OCI-LY7 (cell line): Measurements from ENCODE around the gene DFFB. TPM values are rescaled to one million over a fixed set of nuclear protein-coding genes. Genes with fewer than 3 reads are reported as not detected.

Experiments
- BruUV-seq: library from RNA; stranded (reverse); fragments of 400-500 nt; replicated peaks from 2 replicates; lab custom pipeline; 2021; lab: Mats Ljungman, UMichigan
- CTCF ChIA-PET: fragments of 300-600 bp; sonication (Branson Sonifier 250); formaldehyde crosslinking; loops from one replicate; lab custom pipeline; 2022; ENCODE audit warnings: antibody characterized with exemption; ENCODE audit not compliant: unreplicated experiment; lab: Charles Lee
- POLR2A ChIA-PET: fragments of 300-600 bp; sonication (Branson Sonifier 250); formaldehyde crosslinking; loops from one replicate; lab custom pipeline; 2022; ENCODE audit warnings: antibody characterized with exemption; lab: Charles Lee
- DNase-seq: peaks from one replicate; pipeline ENCODE4 v3.0.0-alpha.2; 2015; ENCODE audit warnings: low spot score
- H2AFZ ChIP-seq: fragments of 200-600 bp; sonication (generic), shearing (Covaris generic); 2 replicates; pipeline ENCODE4 v1.6.1; 2014; ENCODE audit warnings: mild to moderate bottlenecking, antibody characterized with exemption, low read length, moderate library complexity
- H3K27ac ChIP-seq: fragments of 200-600 bp; sonication (generic); 2 replicates; pipeline ENCODE4 v1.5.1; 2014; ENCODE audit warnings: mixed run types, low read depth, mild to moderate bottlenecking, moderate library complexity, low read length, inconsistent platforms; ENCODE audit not compliant: poor library complexity, severe bottlenecking
- H3K36me3 ChIP-seq: fragments of 200-600 bp; sonication (generic); 2 replicates; pipeline ENCODE4 v1.6.1; 2014; ENCODE audit warnings: mild to moderate bottlenecking, antibody characterized with exemption, low read length, moderate library complexity, mixed read lengths; ENCODE audit not compliant: insufficient read depth
- H3K4me1 ChIP-seq: fragments of 200-600 bp; sonication (generic); 2 replicates; pipeline ENCODE4 v1.5.1; 2014; ENCODE audit warnings: mild to moderate bottlenecking, low read length; ENCODE audit not compliant: insufficient read depth, poor library complexity, severe bottlenecking
- H3K4me2 ChIP-seq: fragments of 200-600 bp; sonication (generic); 2 replicates; pipeline ENCODE4 v1.6.1; 2014; ENCODE audit warnings: mild to moderate bottlenecking, low read length
- H3K4me3 ChIP-seq: fragments of 200-600 bp; sonication (generic); 2 replicates; pipeline ENCODE4 v1.5.1; 2014; ENCODE audit warnings: mild to moderate bottlenecking, low read depth, low read length; ENCODE audit not compliant: poor library complexity, severe bottlenecking
- H3K79me2 ChIP-seq: fragments of 200-600 bp; sonication (generic); 2 replicates; pipeline ENCODE4 v1.6.1; 2016; ENCODE audit warnings: low read depth, mild to moderate bottlenecking, low read length, moderate library complexity, mixed read lengths; ENCODE audit not compliant: insufficient read depth
- H3K9me2 ChIP-seq: fragments of 200-600 bp; sonication (generic); 2 replicates; pipeline ENCODE4 v1.6.1; 2016; ENCODE audit warnings: mild to moderate bottlenecking, low read length, mixed read lengths; ENCODE audit not compliant: insufficient read depth
- H3K9me3 ChIP-seq: fragments of 200-600 bp; sonication (generic); 2 replicates; pipeline ENCODE4 v1.6.1; 2014; ENCODE audit warnings: mild to moderate bottlenecking, mixed run types, low read length, mixed read lengths
- H4K20me1 ChIP-seq: fragments of 200-600 bp; sonication (generic); 2 replicates; pipeline ENCODE4 v1.6.1; 2014; ENCODE audit warnings: mild to moderate bottlenecking, antibody characterized with exemption, low read length, moderate library complexity, mixed read lengths; ENCODE audit not compliant: insufficient read depth
- EZH2phosphoT487 ChIP-seq: fragments of 200-600 bp; sonication (generic); IDR thresholded peaks from 2 replicates; pipeline ENCODE4 v1.6.1; 2018; ENCODE audit warnings: low read depth, borderline replicate concordance, mild to moderate bottlenecking, mixed run types, antibody characterized with exemption, low read length, moderate library complexity, mixed read lengths
- intact Hi-C: fragments of 100-400 bp; cut with micrococcal nuclease; formaldehyde crosslinking; loops from one replicate; pipeline ENCODE4 v1.10.0; 2022; ENCODE audit not compliant: unreplicated experiment
- total RNA-seq, 2 experiments: library from RNA; depleted of rRNA in 1 of 2; stranded (reverse); fragments of >200 nt in 1 of 2; shearing (Covaris generic) in 1 of 2; gene quantifications; 2 replicates each; pipeline ENCODE4 v1.2.3, GENCODE V29; 2014 to 2022
- TF ChIP-seq, protein P1 (sequence below): fragments of 200-600 bp; sonication (generic); conservative IDR thresholded peaks from 2 replicates; pipeline ENCODE4 v1.5.1; 2014; ENCODE audit warnings: mild to moderate bottlenecking, antibody characterized with exemption, low read length, moderate library complexity, mixed read lengths

The DFFB gene
- total RNA-seq, 2 experiments from 2014 or later: 15.2 to 17.9 TPM

DNA sequence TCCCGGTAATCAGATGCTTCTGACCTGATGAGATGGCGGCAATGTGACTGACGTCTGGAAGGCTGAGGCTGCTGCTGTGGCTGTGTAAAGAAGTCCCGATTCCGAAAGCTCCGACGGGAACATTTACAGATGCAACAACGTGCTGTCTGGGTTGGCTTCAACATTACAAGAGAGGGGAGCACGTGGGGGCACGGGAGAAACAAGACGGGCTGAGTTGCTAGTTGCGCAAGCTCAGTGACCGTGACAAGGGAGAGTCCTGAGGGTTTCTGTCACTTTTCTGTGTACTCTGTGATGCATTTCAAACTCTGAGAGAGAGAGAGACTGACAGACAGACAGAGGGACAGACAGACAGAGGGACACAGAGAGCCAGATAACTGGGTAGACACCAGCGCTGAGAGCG, 35.4 kb upstream of the DFFB start:
- DNase-seq: no peak
- Histone ChIP-seq H3K79me2 (no peaks in the 10 kb centered on the region), H3K27ac (no peak overlapping the region), H4K20me1 (no peaks in the 10 kb centered on the region), H3K4me3 (no peak overlapping the region), H3K36me3 (peaks cover 62% of the 10 kb centered on the region; the same call in 1 of the 2 replicates), H3K4me2 (no peak overlapping the region), H2AFZ (no peak overlapping the region), H3K9me2 (no peaks in the 10 kb centered on the region), H3K9me3 (no peaks in the 10 kb centered on the region), H3K4me1 (no peaks in the 10 kb centered on the region)
- intact Hi-C loops: no loop called here
- no TSS peak for BruUV-seq
- POLR2A ChIA-PET: no interaction called here
- TF ChIP-seq EZH2phosphoT487: no peak
- TF ChIP-seq, protein P1, sequence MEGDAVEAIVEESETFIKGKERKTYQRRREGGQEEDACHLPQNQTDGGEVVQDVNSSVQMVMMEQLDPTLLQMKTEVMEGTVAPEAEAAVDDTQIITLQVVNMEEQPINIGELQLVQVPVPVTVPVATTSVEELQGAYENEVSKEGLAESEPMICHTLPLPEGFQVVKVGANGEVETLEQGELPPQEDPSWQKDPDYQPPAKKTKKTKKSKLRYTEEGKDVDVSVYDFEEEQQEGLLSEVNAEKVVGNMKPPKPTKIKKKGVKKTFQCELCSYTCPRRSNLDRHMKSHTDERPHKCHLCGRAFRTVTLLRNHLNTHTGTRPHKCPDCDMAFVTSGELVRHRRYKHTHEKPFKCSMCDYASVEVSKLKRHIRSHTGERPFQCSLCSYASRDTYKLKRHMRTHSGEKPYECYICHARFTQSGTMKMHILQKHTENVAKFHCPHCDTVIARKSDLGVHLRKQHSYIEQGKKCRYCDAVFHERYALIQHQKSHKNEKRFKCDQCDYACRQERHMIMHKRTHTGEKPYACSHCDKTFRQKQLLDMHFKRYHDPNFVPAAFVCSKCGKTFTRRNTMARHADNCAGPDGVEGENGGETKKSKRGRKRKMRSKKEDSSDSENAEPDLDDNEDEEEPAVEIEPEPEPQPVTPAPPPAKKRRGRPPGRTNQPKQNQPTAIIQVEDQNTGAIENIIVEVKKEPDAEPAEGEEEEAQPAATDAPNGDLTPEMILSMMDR: no peak
- CTCF ChIA-PET: no interaction called here

DNA sequence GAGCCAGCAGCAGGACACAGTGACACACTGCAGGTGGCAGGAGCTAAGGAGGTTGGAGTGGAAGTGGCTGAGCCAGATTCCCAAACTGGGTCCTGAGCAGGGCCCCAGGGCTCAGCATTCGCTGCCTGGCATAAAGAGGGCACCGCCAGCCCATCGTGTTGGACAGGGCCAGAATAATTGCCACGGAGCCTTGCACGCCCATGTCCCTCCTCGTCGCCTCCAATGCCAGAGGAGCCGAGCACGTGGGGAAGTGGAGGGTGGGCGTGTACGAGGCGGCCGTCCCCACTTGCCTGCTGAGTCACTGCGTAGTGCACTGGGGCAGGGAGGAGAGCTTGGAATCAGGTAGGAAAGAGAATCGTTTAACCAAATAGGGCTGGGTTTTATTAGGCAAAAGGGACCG, 34.9 kb upstream of the DFFB start:
- no peaks in the 10 kb centered on the region for H3K4me1 ChIP-seq
- no peak for DNase-seq
- TF ChIP-seq, protein P1: no peak
- TF ChIP-seq EZH2phosphoT487: no peak
- intact Hi-C loops: no loop called here
- no peaks in the 10 kb centered on the region for H4K20me1 ChIP-seq
- no peaks in the 10 kb centered on the region for H3K9me3 ChIP-seq
- no peak overlapping the region for H3K4me3 ChIP-seq
- H3K27ac ChIP-seq: no peak overlapping the region
- H3K79me2 ChIP-seq: no peaks in the 10 kb centered on the region
- no peak overlapping the region for H3K4me2 ChIP-seq
- CTCF ChIA-PET: no interaction called here
- POLR2A ChIA-PET: no interaction called here
- H3K36me3 ChIP-seq: peaks cover 66% of the 10 kb centered on the region; the same call in 1 of the 2 replicates
- H3K9me2 ChIP-seq: no peaks in the 10 kb centered on the region
- H2AFZ ChIP-seq: no peak overlapping the region
- no TSS peak for BruUV-seq

DNA sequence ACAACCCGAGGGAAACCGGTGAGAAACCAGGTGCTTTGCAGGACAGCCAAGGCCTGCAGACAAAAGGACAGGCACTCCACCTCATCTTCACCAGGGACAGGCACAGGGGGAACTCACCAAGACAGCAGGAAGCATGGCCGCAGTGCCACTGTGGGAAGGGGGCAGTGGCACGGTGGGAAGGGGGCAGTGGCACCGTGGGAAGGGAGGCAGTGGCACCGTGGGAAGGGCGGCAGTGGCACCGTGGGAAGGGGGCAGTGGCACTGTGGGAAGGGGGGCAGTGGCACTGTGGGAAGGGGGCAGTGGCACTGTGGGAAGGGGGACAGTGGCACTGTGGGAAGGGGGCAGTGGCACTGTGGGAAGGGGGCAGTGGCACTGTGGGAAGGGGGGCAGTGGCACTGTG, 32.6 kb upstream of the DFFB start:
- Histone ChIP-seq H3K4me2 (no peak overlapping the region), H3K4me1 (no peaks in the 10 kb centered on the region), H3K4me3 (no peak overlapping the region), H2AFZ (no peak overlapping the region), H3K79me2 (no peaks in the 10 kb centered on the region), H3K27ac (no peak overlapping the region), H3K9me3 (no peaks in the 10 kb centered on the region), H4K20me1 (no peaks in the 10 kb centered on the region), H3K36me3 (peaks cover 78% of the 10 kb centered on the region; the same call in 1 of the 2 replicates), H3K9me2 (no peaks in the 10 kb centered on the region)
- CTCF ChIA-PET: no interaction called here
- intact Hi-C loops: no loop called here
- BruUV-seq: no TSS peak
- POLR2A ChIA-PET: no interaction called here
- no peak for TF ChIP-seq EZH2phosphoT487
- TF ChIP-seq, protein P1: no peak
- DNase-seq: no peak
